Endometrial microvascular endothelial cells (primary cell): ENCODE data around the gene CWC27. TPM values are rescaled to one million over a fixed set of nuclear protein-coding genes. Genes with fewer than 3 reads are reported as not detected.

Experiments
- in situ Hi-C: cut with HindIII; loops from 2 replicates; pipeline ENCODE4 v1.10.0; 2017; ENCODE audit warnings: low sequenced_read_pairs, low pct_unique_long_range_greater_than_20kb; ENCODE audit errors: inconsistent ontology term
- total RNA-seq: library from RNA; depleted of rRNA; stranded (reverse); fragments of >200 nt; gene quantifications from one replicate; pipeline ENCODE4 v1.2.3, GENCODE V29; 2015; ENCODE audit errors: inconsistent ontology term

The CWC27 gene
- total RNA-seq, 1 donor from 2014 or later, result 12.4 TPM

DNA sequence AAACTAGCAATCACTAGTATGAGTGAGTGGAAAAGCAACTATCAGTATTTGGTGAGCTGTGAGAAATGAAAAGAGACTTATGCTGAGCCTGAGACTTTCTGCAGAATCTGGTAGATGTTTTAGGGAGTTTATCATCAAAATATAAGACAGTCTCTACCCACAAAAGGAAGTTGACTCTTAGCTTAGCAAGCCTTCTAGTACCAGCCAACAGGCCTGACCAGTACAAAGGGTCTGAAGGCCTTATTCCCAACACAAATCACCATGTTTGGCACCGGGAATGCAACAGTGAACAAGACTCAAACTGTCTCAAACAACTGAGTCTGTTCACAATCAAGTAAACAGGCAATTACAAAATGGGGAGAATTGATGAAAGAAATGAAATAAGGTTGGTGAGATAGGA lies 244.4 kb downstream of the CWC27 start:
- in situ Hi-C loops, result no loop called here

- in situ Hi-C loops, result no loop called here
Observed at GRCh38 chr5:65014769-65015168, 246.0 kb downstream of the CWC27 start.

- in situ Hi-C loops, result no loop called here
Observed at GRCh38 chr5:65015767-65016166, 247.0 kb downstream of the CWC27 start.

GRCh38 chr5:65017636-65018035 lies 248.9 kb downstream of the CWC27 start:
- in situ Hi-C loops, result no loop called here

DNA sequence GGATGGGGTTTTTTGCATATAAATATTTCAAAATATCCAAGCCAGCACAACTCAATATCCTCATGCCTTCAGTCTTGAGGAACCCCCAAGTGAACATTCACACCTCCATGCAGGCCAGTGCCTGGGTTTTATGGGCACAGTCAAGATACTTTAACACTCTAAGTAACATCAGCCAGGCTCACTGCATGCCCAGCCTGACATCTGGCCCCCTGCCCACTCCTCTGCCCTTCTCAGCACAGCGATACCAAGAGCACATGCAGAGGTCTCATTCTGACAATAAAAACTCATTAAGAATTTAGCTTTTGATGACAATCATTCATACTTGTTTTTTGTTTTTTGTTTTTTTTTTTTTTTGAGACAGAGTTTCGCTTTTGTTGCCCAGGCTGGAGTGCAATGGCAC lies 250.0 kb downstream of the CWC27 start:
- in situ Hi-C loops, result no loop called here

DNA sequence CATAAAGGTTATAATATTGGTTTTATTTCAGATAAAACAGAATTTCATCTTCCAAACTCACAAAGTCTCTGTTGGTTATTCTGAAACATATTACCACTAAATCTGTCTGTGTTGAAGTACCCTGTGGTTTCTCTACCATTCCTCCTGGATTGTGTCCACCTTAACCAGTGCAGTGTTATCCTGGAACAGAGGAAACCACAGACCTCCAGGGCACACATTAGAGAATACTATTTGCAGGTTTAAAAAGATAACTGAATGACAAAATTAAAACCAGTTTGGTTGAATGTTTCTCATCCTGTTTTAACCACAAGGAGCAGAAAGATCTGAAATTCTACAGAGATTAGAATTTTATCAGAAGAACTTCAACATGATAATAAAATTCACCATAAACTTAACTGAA lies 251.8 kb downstream of the CWC27 start:
- in situ Hi-C loops, result no loop called here

DNA sequence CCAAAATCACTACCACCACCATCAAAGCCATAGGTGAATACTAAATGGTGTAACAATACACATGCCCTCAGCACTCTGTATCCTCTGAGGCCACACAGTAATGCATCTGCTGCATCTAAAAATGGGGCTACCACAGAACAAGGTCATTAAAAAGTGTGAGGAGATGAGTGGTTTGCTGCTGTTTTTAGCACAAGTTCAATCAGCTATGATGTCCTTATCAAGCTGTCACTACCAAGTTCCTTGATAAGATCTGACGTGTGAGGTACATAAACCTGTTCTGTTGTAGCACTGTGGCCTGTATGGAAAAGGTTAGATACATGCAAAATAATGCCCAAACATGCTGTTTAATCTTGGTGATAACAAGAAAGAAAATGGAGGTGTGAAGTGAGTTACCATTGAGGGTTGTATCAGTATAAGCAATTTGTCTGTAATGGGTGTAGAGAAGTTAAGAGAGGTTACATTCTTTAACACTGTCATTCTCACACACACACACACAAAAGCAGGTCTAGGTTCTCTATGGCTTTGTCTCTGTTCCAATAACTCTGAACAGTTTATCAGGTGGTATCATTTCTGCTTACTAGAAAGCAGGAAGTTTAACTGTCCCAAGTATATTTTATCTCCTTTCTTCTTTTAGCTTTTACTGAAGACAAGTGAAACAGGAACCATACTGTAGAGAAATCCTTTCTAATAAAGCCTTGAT lies 252.9 kb downstream of the CWC27 start:
- in situ Hi-C loops, result no loop called here

DNA sequence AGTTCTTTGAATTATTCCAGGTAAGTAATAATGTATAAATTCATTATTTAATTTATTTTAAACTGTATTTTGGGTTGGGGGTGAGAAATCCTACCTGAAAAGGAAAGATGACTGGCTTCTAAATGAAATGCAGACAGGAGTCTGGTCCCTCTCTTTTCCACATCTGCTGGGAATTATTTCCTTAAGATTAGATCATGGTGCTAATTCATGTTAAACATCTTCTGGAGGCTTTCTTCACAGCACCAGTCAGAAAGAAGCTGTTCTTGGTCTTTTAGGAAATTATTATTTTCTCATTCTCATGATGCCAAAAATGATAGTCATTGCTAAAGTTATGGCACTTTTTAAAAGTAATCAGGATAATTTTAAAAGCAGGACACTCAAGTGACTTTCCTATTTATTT lies 254.2 kb downstream of the CWC27 start:
- in situ Hi-C loops, result no loop called here

DNA sequence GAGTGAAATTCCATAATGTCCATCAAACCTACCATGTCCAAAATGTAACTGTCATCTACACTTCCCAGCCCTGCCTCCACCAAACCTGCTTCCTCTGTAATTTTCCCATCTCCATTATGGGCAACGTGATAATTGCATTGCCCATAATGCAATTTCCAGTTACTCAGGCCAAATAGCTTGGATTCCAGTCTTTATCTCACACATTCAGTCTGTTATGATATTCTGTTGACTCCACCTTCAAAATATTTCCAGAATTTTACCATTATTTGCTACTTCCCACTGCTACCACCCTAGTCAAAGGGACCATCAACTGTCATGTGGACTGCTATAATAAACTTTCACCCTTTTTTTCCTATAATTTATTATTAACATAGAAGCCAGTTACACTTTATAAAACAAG lies 256.0 kb downstream of the CWC27 start:
- in situ Hi-C loops, result no loop called here

GRCh38 chr5:65026816-65027548 lies 258.3 kb downstream of the CWC27 start:
- in situ Hi-C loops, result no loop called here

- in situ Hi-C loops, result no loop called here
Observed at GRCh38 chr5:65029178-65029577, 260.4 kb downstream of the CWC27 start.

GRCh38 chr5:65030056-65030455 lies 261.3 kb downstream of the CWC27 start:
- in situ Hi-C loops, result no loop called here

- in situ Hi-C loops, result no loop called here
Observed at GRCh38 chr5:65032250-65032649, 263.5 kb downstream of the CWC27 start.

GRCh38 chr5:65034029-65034812 lies 265.5 kb downstream of the CWC27 start:
- in situ Hi-C loops, result no loop called here

DNA sequence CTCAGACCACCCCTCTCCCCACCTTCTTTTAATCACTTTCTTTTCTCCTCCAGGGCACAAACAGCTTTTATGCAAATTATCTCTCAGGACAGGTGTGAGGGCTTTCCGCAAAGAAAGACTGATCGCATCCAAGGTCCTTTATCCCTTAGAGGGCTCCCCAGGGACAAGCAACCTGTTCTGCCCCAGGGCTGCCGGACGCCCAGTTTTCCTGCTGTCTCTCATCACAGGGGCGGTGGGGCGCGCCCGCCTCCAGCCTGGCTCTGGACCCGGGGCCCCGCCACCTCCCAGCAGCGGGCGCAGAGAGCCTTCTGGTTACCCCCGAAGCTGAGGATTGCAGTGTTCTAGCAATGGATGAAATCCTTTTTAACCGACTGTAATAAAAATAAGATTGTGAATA lies 266.1 kb downstream of the CWC27 start:
- in situ Hi-C loops, result no loop called here

- in situ Hi-C loops, result no loop called here
Observed at GRCh38 chr5:65035211-65036206, 266.8 kb downstream of the CWC27 start.

- in situ Hi-C loops, result no loop called here
Observed at GRCh38 chr5:65037831-65038815, 269.4 kb downstream of the CWC27 start.
